ENCODE data around the gene ADGRD2.

DNA sequence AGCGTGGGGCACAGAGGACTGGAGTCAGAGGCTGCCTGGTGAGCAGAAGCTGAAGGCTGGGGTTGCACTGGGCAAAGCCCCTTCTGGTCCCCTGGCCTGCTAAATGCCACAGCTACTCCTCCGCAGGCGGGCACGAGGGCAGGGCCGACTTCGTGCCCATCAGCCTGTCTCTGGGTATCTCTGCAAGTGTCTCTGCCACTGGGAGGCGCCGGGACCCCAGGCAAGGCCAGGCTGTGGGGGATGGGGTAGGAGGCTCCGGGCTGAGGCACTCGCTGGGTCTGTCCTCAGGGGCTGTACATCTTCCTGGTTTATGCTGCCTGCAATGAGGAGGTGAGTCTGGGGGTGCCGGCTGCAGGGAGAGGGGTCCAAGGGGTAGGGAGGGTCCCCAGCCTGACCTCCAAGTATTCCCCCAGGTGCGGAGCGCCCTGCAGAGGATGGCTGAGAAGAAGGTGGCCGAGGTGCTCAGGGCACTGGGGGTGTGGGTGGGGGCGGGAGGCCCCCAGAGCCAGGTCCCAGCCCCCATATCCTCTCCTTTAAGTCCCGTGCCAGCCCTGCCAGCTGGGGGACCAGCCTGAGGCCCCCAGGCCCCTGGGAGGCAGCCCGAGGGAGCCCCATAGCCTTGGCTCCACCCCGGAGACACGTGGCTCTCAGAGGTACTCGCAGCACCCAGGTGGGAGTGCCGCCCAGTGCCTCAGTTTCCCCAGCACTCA lies 25.1 kb downstream of the ADGRD2 start:
- TF ChIP-seq, protein P1, sequence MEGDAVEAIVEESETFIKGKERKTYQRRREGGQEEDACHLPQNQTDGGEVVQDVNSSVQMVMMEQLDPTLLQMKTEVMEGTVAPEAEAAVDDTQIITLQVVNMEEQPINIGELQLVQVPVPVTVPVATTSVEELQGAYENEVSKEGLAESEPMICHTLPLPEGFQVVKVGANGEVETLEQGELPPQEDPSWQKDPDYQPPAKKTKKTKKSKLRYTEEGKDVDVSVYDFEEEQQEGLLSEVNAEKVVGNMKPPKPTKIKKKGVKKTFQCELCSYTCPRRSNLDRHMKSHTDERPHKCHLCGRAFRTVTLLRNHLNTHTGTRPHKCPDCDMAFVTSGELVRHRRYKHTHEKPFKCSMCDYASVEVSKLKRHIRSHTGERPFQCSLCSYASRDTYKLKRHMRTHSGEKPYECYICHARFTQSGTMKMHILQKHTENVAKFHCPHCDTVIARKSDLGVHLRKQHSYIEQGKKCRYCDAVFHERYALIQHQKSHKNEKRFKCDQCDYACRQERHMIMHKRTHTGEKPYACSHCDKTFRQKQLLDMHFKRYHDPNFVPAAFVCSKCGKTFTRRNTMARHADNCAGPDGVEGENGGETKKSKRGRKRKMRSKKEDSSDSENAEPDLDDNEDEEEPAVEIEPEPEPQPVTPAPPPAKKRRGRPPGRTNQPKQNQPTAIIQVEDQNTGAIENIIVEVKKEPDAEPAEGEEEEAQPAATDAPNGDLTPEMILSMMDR (IDR thresholded peaks at IDR 0.05; ENCODE audit: low read depth, low read length) = peak; percentile 19; the same call in 1 of the 2 replicates
- no peak for TF ChIP-seq EZH2phosphoT487 (IDR thresholded peaks at IDR 0.05; ENCODE audit: low read depth)

Data from OCI-LY3 (cell line).